Neural progenitor cell (in vitro differentiated cells): ENCODE results near the gene CDKN2A.

Experiments
- CTCF ChIP-seq: fragments of 200-600 bp; sonication (generic); IDR thresholded peaks from 2 replicates; pipeline ENCODE4 v1.5.1; 2017; ENCODE audit warnings: antibody characterized with exemption, mild to moderate bottlenecking
- EZH2 ChIP-seq: fragments of 200-600 bp; sonication (generic); IDR thresholded peaks from 2 replicates; pipeline ENCODE4 v1.6.1; 2017; ENCODE audit warnings: antibody characterized with exemption, mild to moderate bottlenecking, moderate library complexity
- EZH2phosphoT487 ChIP-seq: fragments of 200-600 bp; sonication (generic); IDR thresholded peaks from 2 replicates; pipeline ENCODE4 v1.6.1; 2017; ENCODE audit warnings: antibody characterized with exemption

DNA sequence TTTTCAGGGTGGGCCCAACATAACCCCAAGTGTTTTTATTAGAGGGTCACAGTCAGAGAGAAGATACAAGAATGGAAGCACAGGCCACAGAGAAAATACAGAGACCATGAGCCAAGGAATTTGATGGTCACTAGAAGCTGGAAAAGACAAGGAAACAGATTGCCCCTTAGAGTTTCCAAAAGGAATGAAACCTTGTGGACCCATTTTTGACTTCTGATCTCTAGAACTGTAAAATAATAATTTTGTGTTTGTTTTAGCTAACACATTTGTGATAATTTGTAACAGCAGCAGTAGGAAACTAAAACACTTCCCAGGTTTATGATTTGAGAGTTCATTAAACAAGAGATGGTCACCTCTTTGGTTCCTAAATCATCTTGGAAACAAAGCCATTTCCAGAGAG lies 21.8 kb downstream of the CDKN2A start:
- TF ChIP-seq CTCF (no peak), EZH2 (no peak), EZH2phosphoT487 (peak; percentile 26)
